ENCODE data around the gene CSMD2. TPM values are rescaled to one million over a fixed set of nuclear protein-coding genes. Genes with fewer than 3 reads are reported as not detected.

Gene CSMD2
- total and polyA plus RNA-seq, 2 of the 8 experiments (the other 6 are each of a cell fraction or from before 2014, with no cell fraction given) = 7.0 to 14.7 TPM

- ChIA-PET CTCF (ENCODE audit: partially characterized antibody) (interaction anchor here (1.4 kb wide), 1 partner anchor 681 kb away, joined by 3 read pairs; no protein-coding TSS in a partner anchor), POLR2A (ENCODE audit: partially characterized antibody) (no interaction called here)
- Histone ChIP-seq H2BK5ac (ENCODE audit: low read depth, low read length) (no peak overlapping the region), H2BK20ac (ENCODE audit: low read length) (no peak overlapping the region), H3K27ac (ENCODE audit: low read depth, low read length) (no peak overlapping the region), H4K91ac (replicated peaks; ENCODE audit: insufficient read length, low read length) (no peak overlapping the region), H3K79me1 (ENCODE audit: low read depth, low read length) (no peaks in the 10 kb centered on the region; the same call in 1 of the 2 replicates), H3K4me1 (replicated peaks in 1 of 4; ENCODE audit: control insufficient read depth in 3 of 4, insufficient read depth in 4 of 4, low read length in 3 of 4) (no peaks in the 10 kb centered on the region; a peak in 2 of 7 replicates), H2BK15ac (ENCODE audit: low read length) (no peak overlapping the region), H3K23me2 (ENCODE audit: low read depth, low read length) (no peaks in the 10 kb centered on the region), H2AK5ac (ENCODE audit: low read depth, low read length) (no peak overlapping the region), H3K9ac (replicated peaks in 1 of 4; ENCODE audit: extremely low read depth in 1 of 4, low read depth in 3 of 4, low read length in 3 of 4) (no peak overlapping the region), H3K36me3 (ENCODE audit: control insufficient read depth in 2 of 4, insufficient read depth in 4 of 4, low read length in 3 of 4) (no peaks in the 10 kb centered on the region), H3K56ac (replicated peaks; ENCODE audit: insufficient read length, low read depth, low read length) (no peak overlapping the region), H3K4me3 (ENCODE audit: extremely low read depth in 1 of 4, insufficient read depth in 2 of 4, low read depth in 3 of 4, low read length in 4 of 4) (no peak overlapping the region), H2BK120ac (replicated peaks; ENCODE audit: low read depth, low read length) (no peak overlapping the region), H4K20me1 (replicated peaks in 1 of 2; ENCODE audit: control insufficient read depth in 1 of 2, insufficient read depth in 2 of 2, low read length in 2 of 2) (peaks cover 2 to 6% of the 10 kb centered on the region in 2 experiments), H3K14ac (ENCODE audit: insufficient read length) (no peak overlapping the region), H3K23ac (ENCODE audit: insufficient read length) (no peak overlapping the region), H4K8ac (ENCODE audit: extremely low read depth, insufficient read depth, low read length) (no peak overlapping the region), H2BK12ac (ENCODE audit: low read depth, low read length) (no peak overlapping the region), H2AFZ (ENCODE audit: low read length) (no peak overlapping the region), H3K79me2 (ENCODE audit: control insufficient read depth in 1 of 2, insufficient read depth in 2 of 2, low read length in 2 of 2) (no peaks in the 10 kb centered on the region), H4K5ac (ENCODE audit: insufficient read length, low read depth, low read length) (no peak overlapping the region), H3K4me2 (ENCODE audit: insufficient read depth in 1 of 2, low read depth in 2 of 2, low read length in 2 of 2) (no peak overlapping the region), H3K18ac (ENCODE audit: extremely low read depth, low read length) (no peak overlapping the region), H3K9me3 (ENCODE audit: insufficient read depth in 2 of 2, low read depth in 1 of 2, low read length in 1 of 2) (no peaks in the 10 kb centered on the region), H3K27me3 (replicated peaks in 1 of 4; ENCODE audit: control insufficient read depth in 3 of 4, extremely low read depth in 1 of 4, insufficient read depth in 3 of 4, low read length in 3 of 4) (no peaks in the 10 kb centered on the region), H3K4ac (replicated peaks; ENCODE audit: insufficient read length, low read depth, low read length) (no peak overlapping the region)
- TF ChIP-seq ATF2 (IDR thresholded peaks at IDR 0.05; ENCODE audit: low read length) = no peak
- no peak for TF ChIP-seq TEAD4 (IDR thresholded peaks at IDR 0.05; ENCODE audit: low read depth, low read length)
- no peak for TF ChIP-seq EP300 (IDR thresholded peaks at IDR 0.05; ENCODE audit: borderline replicate concordance in 1 of 2, low read depth in 2 of 2, low read length in 2 of 2)
- TF ChIP-seq BCL11A (IDR thresholded peaks at IDR 0.05; ENCODE audit: low read depth in 2 of 2, low read length in 2 of 2) = no peak
- no peak for TF ChIP-seq SIN3A (conservative IDR thresholded peaks at IDR 0.05 in 1 of 2, IDR thresholded peaks at IDR 0.05 in 1 of 2; ENCODE audit: low read depth in 1 of 2, low read length in 2 of 2)
- TF ChIP-seq HDAC6 (IDR thresholded peaks at IDR 0.05; ENCODE audit: low read depth, low read length) = no peak
- TF ChIP-seq RAD21 (IDR thresholded peaks at IDR 0.05 in 1 of 2, conservative IDR thresholded peaks at IDR 0.05 in 1 of 2; ENCODE audit: low read depth in 2 of 2, low read length in 2 of 2) = no peak
- no peak for TF ChIP-seq CBX8 (IDR thresholded peaks at IDR 0.05; ENCODE audit: borderline replicate concordance, low read depth, low read length)
- DNase-seq (ENCODE audit: low read depth in 1 of 2, low spot score in 2 of 2) (no peak), FAIRE-seq (no peak)
- WGBS, 2 experiments (ENCODE audit: extremely low coverage in 1 of 2, insufficient coverage in 1 of 2, insufficient read length in 1 of 2, insufficient replicate concordance in 2 of 2, low coverage in 1 of 2, low lambda C conversion rate in 2 of 2, missing lambda C conversion rate in 1 of 2) = 89% methylated on average over 4 of the region's 4 CpGs; no CpG with 5 or more reads in 1 of the 2 experiments
Measured at GRCh38 chr1:33962061-33962460, 203.0 kb downstream of the CSMD2 start.
